GM12892 (cell line): ENCODE data around the gene RITA1.

ENCODE experiments used
- DNase-seq: peaks from one replicate; pipeline ENCODE4 v3.0.0; 2011; ENCODE audit not compliant: insufficient read length
- FAIRE-seq: peaks from 2 replicates; lab custom pipeline; 2011; peaks lifted over from hg19 to GRCh38; lab: Jason Lieb, UNC
- POLR2A ChIP-seq: IDR thresholded peaks from 2 replicates; pipeline ENCODE4 v1.6.1; 2011; ENCODE audit warnings: low read depth, low read length, control low read depth
- POLR2AphosphoS5 ChIP-seq: IDR thresholded peaks from 2 replicates; pipeline ENCODE4 v1.6.1; 2011; ENCODE audit warnings: low read depth, low read length, control low read depth
- TAF1 ChIP-seq: IDR thresholded peaks from 2 replicates; pipeline ENCODE4 v1.6.1; 2011; ENCODE audit warnings: low read depth, mild to moderate bottlenecking, control low read depth, low read length, borderline replicate concordance

Gene RITA1

GRCh38 chr12:113170926-113171325 lies 14.6 kb upstream of the RITA1 start:
- FAIRE-seq, result no peak

DNA sequence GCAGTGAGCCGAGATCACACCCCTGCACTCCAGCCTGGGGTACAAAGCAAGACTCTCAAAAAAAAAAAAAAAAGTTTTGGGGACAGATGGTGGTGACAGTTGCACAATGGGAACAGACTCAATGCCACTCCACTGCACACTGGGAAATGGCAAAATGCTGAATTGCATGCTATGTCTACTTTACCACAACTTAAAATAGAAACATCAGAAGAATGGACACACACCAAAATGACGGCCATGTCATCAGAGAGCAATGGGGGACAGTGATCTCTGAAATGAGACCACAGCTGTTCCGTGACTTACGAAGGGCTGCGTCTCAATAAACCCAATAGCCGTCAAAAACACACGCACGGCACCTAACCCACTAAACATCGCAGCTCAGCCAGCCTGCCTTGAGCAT lies 14.0 kb upstream of the RITA1 start:
- DNase-seq (no peak), FAIRE-seq (peak; percentile 30)

More at GRCh38 chr12:113170926-113171325, 14.6 kb upstream of the RITA1 start:
- TF ChIP-seq POLR2A (0 out of 2 replicates have a peak, but pooled peaks have one; percentile 9), POLR2AphosphoS5 (no peak), TAF1 (no peak)
- DNase-seq, result no peak

DNA sequence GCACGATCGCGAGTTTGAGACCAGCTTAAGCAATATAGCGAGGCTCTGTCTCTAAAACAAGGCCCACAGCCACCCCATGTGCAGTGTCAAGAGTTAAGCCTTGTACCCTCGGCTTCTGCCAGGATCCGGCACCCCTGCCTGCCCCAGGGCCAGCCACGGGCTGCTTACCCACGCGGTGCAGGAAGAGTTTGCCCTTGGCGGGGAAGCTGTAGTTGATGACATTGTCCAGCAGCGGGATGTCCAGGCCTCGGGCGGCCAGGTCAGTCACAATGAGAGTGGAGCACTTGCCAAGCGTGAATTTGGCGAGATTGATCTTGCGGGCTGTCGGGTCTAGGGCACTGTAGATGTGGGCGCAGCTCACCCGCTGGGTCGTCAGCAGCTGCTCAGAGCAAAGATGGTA lies 13.3 kb upstream of the RITA1 start:
- no peak for TF ChIP-seq POLR2AphosphoS5
- TF ChIP-seq TAF1, result no peak
- TF ChIP-seq POLR2A, result no peak
- FAIRE-seq (no peak), DNase-seq (no peak)

More for the DNA sequence above, 14.0 kb upstream of the RITA1 start:
- TF ChIP-seq POLR2AphosphoS5 (no peak), POLR2A (no peak)

DNA sequence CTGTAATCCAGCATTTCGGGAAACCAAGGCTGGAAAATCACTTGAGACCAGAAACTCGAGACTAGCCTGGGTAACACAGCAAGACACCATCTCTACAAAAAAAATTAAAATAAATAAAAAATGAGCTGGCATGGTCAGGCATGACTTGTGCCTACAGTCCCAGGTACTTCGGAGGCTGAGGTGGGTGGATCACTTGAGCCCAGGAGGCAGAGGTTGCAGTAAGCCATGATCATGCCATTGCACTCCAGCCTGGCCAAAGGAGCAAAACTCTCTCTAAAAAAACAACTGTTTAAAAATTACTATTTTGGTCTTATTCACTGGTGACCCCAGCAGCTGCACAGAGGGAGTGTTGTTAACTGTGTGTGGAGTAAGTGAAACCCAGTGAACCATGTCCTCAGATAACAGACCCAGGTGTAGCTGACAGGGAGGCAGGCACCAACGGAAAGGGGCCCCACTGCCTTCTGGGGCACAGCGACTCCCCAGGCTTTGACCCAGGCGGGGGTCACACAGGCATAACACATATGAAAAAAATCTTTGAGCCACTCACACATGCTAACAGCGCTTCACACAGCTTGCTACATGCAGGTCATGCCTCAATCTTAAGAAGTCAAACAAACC lies 12.3 kb upstream of the RITA1 start:
- FAIRE-seq (no peak), DNase-seq (no peak)
- no peak for TF ChIP-seq TAF1
- no peak for TF ChIP-seq POLR2A
- no peak for TF ChIP-seq POLR2AphosphoS5

DNA sequence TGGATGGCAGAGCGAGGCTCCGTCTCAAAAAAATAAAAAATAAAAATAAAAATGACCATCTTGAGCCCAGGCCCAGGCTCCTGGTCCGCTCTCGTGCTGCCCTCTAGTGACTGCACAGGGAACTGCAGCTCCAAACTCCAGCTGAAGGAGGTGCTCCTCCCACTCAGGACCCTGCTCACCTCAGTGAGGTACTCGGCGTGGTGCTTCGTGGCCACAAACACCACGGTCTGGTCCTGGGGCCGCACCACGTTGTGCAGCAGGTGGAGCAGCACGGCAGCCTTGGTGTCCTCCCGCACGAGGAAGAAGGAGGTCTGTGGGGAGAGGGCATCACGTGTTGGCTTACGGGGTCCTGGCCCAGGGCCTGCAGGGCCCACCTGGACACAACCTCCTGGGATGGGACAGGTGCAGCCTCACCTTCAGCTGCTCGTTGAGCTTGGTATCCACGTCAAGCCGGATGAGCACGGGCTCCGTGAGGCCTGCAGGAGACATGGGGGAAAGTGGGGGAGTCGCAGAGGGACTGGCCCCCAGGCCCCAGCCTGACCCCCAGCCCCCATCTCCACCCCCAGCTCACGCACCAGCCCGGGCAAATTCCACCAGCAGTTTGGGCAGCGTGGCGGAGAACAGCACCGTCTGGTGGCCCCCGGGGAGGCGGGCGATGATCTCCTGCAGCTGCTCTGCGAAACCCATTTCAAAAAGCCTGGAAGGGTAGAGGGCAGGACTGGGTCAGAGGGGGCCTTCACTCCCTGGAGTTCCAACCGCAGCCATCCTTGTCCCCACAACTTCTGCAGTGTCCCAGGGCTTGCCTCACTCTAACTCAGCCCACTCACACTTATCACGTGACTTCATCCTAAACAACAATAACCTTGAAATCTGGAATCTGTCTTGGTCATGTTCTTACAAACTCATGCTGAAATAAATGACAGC lies 10.8 kb upstream of the RITA1 start:
- TF ChIP-seq POLR2AphosphoS5 (no peak), TAF1 (no peak), POLR2A (no peak)
- FAIRE-seq, result peak; percentile 83
- DNase-seq, result peak; percentile 94

- no peak for FAIRE-seq
- DNase-seq, result no peak
- TF ChIP-seq POLR2AphosphoS5 (no peak), POLR2A (no peak), TAF1 (no peak)
These were observed 6.5 kb upstream of the RITA1 start for GRCh38 chr12:113179023-113179422.

- no peak for FAIRE-seq
- DNase-seq, result no peak
- TF ChIP-seq POLR2A, result no peak
- TF ChIP-seq POLR2AphosphoS5, result no peak
- TF ChIP-seq TAF1, result no peak
These were observed 5.2 kb upstream of the RITA1 start for GRCh38 chr12:113180333-113180732.

DNA sequence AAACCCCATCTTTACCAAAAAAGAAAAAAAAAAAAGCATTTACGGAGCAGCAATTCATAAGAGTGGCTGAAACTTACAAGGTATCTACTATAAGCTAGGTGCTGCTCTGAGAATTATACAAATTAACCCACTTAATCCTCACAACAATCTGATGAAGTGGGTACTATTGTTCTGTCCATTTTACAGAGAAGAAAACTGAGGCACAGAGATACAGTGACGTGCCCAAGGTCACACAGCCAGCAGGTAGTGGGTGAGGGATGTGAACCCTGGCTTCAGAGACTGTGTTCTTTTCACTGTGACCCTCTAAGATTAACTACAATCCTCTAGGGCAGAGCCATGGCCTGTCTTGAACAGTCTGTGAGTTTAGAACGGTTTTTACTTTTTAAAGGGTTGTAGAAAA lies 3.5 kb upstream of the RITA1 start:
- FAIRE-seq (no peak), DNase-seq (no peak)
- no peak for TF ChIP-seq TAF1
- TF ChIP-seq POLR2A, result no peak
- TF ChIP-seq POLR2AphosphoS5, result no peak

DNA sequence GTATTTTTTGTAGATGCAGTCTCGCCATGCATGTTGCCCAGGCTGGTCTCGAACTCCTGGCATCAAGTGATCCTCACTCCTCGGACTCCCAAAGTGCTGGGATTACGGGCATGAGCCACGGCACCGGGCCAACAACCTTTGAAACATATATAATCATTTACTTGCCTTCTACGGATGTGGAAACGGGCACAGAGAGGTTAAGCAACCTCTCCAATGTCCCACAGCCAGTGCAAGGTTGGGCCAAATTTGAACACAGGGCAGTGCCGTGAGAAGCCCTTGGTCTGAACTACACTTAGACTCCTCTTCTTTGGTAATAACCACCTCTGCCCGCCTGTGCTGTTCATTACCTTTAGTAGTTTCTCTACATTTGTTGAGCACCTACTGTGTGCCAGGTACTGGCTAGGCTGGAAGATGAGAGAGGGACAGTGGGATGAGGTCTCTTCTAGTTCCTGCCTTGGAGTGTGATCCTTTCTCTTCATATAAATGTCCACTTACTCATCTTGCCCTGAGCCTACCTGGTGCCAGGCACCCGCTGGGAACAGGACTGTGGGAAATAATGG lies 2.4 kb upstream of the RITA1 start:
- TF ChIP-seq POLR2A (no peak), TAF1 (no peak), POLR2AphosphoS5 (no peak)
- DNase-seq (no peak), FAIRE-seq (no peak)

GRCh38 chr12:113184098-113184899 lies 1.2 kb upstream of the RITA1 start:
- DNase-seq (no peak), FAIRE-seq (no peak)
- TF ChIP-seq TAF1, result no peak
- TF ChIP-seq POLR2AphosphoS5, result no peak
- no peak for TF ChIP-seq POLR2A

GRCh38 chr12:113184900-113185179 lies 681 bp upstream of the RITA1 start:
- peak; percentile 87 for DNase-seq
- peak; percentile 92 for FAIRE-seq
- TF ChIP-seq POLR2A (no peak), TAF1 (no peak), POLR2AphosphoS5 (no peak)
